ENCODE results near the gene PFDN4. TPM values are rescaled to one million over a fixed set of nuclear protein-coding genes. Genes with fewer than 3 reads are reported as not detected.

PFDN4 gene
- total RNA-seq, 4 donors from 2014 or later: 11.0 to 33.0 (median 28.0) TPM

- Histone ChIP-seq H3K27me3 (no peaks in the 10 kb centered on the region), H3K4me1 (peaks cover 0 to 10% (median 0%) of the 10 kb centered on the region in 4 donors)
Measured at GRCh38 chr20:54212871-54213270, 5.0 kb downstream of the PFDN4 start.

GRCh38 chr20:54214566-54214965 lies 6.7 kb downstream of the PFDN4 start:
- Histone ChIP-seq H3K36me3 (peaks cover 0 to 23% (median 0%) of the 10 kb centered on the region in 3 donors), H3K9me3 (no peaks in the 10 kb centered on the region), H3K27ac (no peak overlapping the region), H3K27me3 (no peaks in the 10 kb centered on the region), H3K4me1 (no peaks in the 10 kb centered on the region), H3K4me3 (no peak overlapping the region)
- no peak for DNase-seq
- TF ChIP-seq CTCF (IDR thresholded peaks at IDR 0.05): no peak
- TF ChIP-seq POLR2A (IDR thresholded peaks at IDR 0.05): no peak

More at GRCh38 chr20:54212871-54213270, 5.0 kb downstream of the PFDN4 start:
- no peak overlapping the region for H3K27ac ChIP-seq
- H3K36me3 ChIP-seq: peaks cover 0 to 23% (median 0%) of the 10 kb centered on the region in 3 donors
- TF ChIP-seq CTCF (IDR thresholded peaks at IDR 0.05) (no peak), POLR2A (IDR thresholded peaks at IDR 0.05) (no peak)
- no peak overlapping the region for H3K4me3 ChIP-seq
- no peak for DNase-seq
- H3K9me3 ChIP-seq: no peaks in the 10 kb centered on the region

GRCh38 chr20:54215157-54215789 lies 7.4 kb downstream of the PFDN4 start:
- no peak for TF ChIP-seq CTCF (IDR thresholded peaks at IDR 0.05)
- TF ChIP-seq POLR2A (IDR thresholded peaks at IDR 0.05): no peak
- Histone ChIP-seq H3K4me1 (no peaks in the 10 kb centered on the region), H3K27ac (no peak overlapping the region), H3K9me3 (no peaks in the 10 kb centered on the region), H3K36me3 (peaks cover 0 to 23% (median 0%) of the 10 kb centered on the region in 3 donors), H3K27me3 (no peaks in the 10 kb centered on the region), H3K4me3 (no peak overlapping the region)
- DNase-seq: no peak

GRCh38 chr20:54217762-54218161 lies 9.9 kb downstream of the PFDN4 start:
- Histone ChIP-seq H3K4me3 (no peak overlapping the region), H3K4me1 (no peaks in the 10 kb centered on the region)

GRCh38 chr20:54218470-54218869 lies 10.6 kb downstream of the PFDN4 start:
- no peaks in the 10 kb centered on the region for H3K4me1 ChIP-seq
- no peak overlapping the region for H3K27ac ChIP-seq
- H3K27me3 ChIP-seq: no peaks in the 10 kb centered on the region
- TF ChIP-seq POLR2A (IDR thresholded peaks at IDR 0.05): no peak
- no peak for TF ChIP-seq CTCF (IDR thresholded peaks at IDR 0.05)
- no peak for DNase-seq
- peaks cover 0 to 23% (median 0%) of the 10 kb centered on the region in 3 donors for H3K36me3 ChIP-seq
- H3K9me3 ChIP-seq: no peaks in the 10 kb centered on the region
- H3K4me3 ChIP-seq: no peak overlapping the region

More at GRCh38 chr20:54217762-54218161, 9.9 kb downstream of the PFDN4 start:
- no peaks in the 10 kb centered on the region for H3K27me3 ChIP-seq
- peaks cover 0 to 23% (median 0%) of the 10 kb centered on the region in 3 donors for H3K36me3 ChIP-seq
- no peak overlapping the region for H3K27ac ChIP-seq
- H3K9me3 ChIP-seq: no peaks in the 10 kb centered on the region
- no peak for TF ChIP-seq POLR2A (IDR thresholded peaks at IDR 0.05)
- TF ChIP-seq CTCF (IDR thresholded peaks at IDR 0.05): no peak
- no peak for DNase-seq
